ENCODE measurements around the gene JRKL. TPM values are rescaled to one million over a fixed set of nuclear protein-coding genes. Genes with fewer than 3 reads are reported as not detected.

JRKL gene
- total RNA-seq, 1 experiment from 2014 or later = 6.7 TPM

- Histone ChIP-seq H3K36me3 (ENCODE audit: control insufficient read depth in 1 of 2, insufficient read depth in 2 of 2, low read length in 2 of 2) (no peaks in the 10 kb centered on the region), H3K4me3 (replicated peaks in 1 of 2; ENCODE audit: low read depth in 1 of 2, low read length in 2 of 2) (no peak overlapping the region), H3K27me3 (ENCODE audit: insufficient read depth, low read length) (no peaks in the 10 kb centered on the region), H4K20me1 (ENCODE audit: insufficient read depth) (no peaks in the 10 kb centered on the region), H3K27ac (ENCODE audit: low read depth, low read length) (no peak overlapping the region), H3K9me3 (ENCODE audit: control insufficient read depth in 1 of 2, insufficient read depth in 1 of 2, low read depth in 1 of 2, low read length in 2 of 2) (no peaks in the 10 kb centered on the region), H3K9ac (ENCODE audit: low read length) (no peak overlapping the region), H3K9me2 (ENCODE audit: insufficient read depth) (no peaks in the 10 kb centered on the region), H2AFZ (ENCODE audit: low read depth, low read length, poor library complexity, severe bottlenecking) (no peak overlapping the region), H3K4me1 (ENCODE audit: control insufficient read depth in 1 of 2, insufficient read depth in 2 of 2, low read length in 2 of 2) (no peaks in the 10 kb centered on the region), H3K79me2 (ENCODE audit: insufficient read depth, low read length) (no peaks in the 10 kb centered on the region), H3K4me2 (ENCODE audit: low read length) (no peak overlapping the region)
- intact Hi-C loops (cut with micrococcal nuclease) = no loop called here
- ChIA-PET POLR2A (no interaction called here), RAD21 (ENCODE audit: low non-redundant PET in 1 of 2, low total read pairs in 2 of 2, uncharacterized antibody in 2 of 2, unreplicated experiment in 2 of 2) (no interaction called here), CTCF (no interaction called here)
- TF ChIP-seq SIN3A (IDR thresholded peaks at IDR 0.05; ENCODE audit: low read depth) = no peak
- no peak for TF ChIP-seq ELF1 (IDR thresholded peaks at IDR 0.05; ENCODE audit: borderline replicate concordance, low read depth)
- no peak for TF ChIP-seq EGR1 (IDR thresholded peaks at IDR 0.05; ENCODE audit: low read depth)
- TF ChIP-seq, protein P1, sequence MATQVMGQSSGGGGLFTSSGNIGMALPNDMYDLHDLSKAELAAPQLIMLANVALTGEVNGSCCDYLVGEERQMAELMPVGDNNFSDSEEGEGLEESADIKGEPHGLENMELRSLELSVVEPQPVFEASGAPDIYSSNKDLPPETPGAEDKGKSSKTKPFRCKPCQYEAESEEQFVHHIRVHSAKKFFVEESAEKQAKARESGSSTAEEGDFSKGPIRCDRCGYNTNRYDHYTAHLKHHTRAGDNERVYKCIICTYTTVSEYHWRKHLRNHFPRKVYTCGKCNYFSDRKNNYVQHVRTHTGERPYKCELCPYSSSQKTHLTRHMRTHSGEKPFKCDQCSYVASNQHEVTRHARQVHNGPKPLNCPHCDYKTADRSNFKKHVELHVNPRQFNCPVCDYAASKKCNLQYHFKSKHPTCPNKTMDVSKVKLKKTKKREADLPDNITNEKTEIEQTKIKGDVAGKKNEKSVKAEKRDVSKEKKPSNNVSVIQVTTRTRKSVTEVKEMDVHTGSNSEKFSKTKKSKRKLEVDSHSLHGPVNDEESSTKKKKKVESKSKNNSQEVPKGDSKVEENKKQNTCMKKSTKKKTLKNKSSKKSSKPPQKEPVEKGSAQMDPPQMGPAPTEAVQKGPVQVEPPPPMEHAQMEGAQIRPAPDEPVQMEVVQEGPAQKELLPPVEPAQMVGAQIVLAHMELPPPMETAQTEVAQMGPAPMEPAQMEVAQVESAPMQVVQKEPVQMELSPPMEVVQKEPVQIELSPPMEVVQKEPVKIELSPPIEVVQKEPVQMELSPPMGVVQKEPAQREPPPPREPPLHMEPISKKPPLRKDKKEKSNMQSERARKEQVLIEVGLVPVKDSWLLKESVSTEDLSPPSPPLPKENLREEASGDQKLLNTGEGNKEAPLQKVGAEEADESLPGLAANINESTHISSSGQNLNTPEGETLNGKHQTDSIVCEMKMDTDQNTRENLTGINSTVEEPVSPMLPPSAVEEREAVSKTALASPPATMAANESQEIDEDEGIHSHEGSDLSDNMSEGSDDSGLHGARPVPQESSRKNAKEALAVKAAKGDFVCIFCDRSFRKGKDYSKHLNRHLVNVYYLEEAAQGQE (IDR thresholded peaks at IDR 0.05; ENCODE audit: low read depth) = no peak
- no peak for TF ChIP-seq ZFX (IDR thresholded peaks at IDR 0.05)
- TF ChIP-seq SRF (IDR thresholded peaks at IDR 0.05; ENCODE audit: low read depth) = no peak
- TF ChIP-seq CEBPB (IDR thresholded peaks at IDR 0.05; ENCODE audit: low read depth) = no peak
- no peak for TF ChIP-seq TCF7L2 (IDR thresholded peaks at IDR 0.05; ENCODE audit: borderline replicate concordance, extremely low read depth, insufficient read depth, insufficient read length)
- TF ChIP-seq CBX3 (IDR thresholded peaks at IDR 0.05; ENCODE audit: low read depth) = no peak
- TF ChIP-seq ATF3 (IDR thresholded peaks at IDR 0.05) = no peak
- TF ChIP-seq EZH2 (IDR thresholded peaks at IDR 0.05) = no peak
- no peak for TF ChIP-seq POLR2A (IDR thresholded peaks at IDR 0.05; ENCODE audit: borderline replicate concordance, extremely low read depth, insufficient read depth, insufficient read length)
- TF ChIP-seq, protein P2, sequence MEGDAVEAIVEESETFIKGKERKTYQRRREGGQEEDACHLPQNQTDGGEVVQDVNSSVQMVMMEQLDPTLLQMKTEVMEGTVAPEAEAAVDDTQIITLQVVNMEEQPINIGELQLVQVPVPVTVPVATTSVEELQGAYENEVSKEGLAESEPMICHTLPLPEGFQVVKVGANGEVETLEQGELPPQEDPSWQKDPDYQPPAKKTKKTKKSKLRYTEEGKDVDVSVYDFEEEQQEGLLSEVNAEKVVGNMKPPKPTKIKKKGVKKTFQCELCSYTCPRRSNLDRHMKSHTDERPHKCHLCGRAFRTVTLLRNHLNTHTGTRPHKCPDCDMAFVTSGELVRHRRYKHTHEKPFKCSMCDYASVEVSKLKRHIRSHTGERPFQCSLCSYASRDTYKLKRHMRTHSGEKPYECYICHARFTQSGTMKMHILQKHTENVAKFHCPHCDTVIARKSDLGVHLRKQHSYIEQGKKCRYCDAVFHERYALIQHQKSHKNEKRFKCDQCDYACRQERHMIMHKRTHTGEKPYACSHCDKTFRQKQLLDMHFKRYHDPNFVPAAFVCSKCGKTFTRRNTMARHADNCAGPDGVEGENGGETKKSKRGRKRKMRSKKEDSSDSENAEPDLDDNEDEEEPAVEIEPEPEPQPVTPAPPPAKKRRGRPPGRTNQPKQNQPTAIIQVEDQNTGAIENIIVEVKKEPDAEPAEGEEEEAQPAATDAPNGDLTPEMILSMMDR (IDR thresholded peaks at IDR 0.05 in 2 of 3, conservative IDR thresholded peaks at IDR 0.05 in 1 of 3; ENCODE audit: borderline replicate concordance in 1 of 3, insufficient read depth in 1 of 3, low read depth in 2 of 3, low read length in 2 of 3) = no peak
- TF ChIP-seq EZH2phosphoT487 (IDR thresholded peaks at IDR 0.05; ENCODE audit: borderline replicate concordance) = no peak
- no peak for TF ChIP-seq ZNF274 (IDR thresholded peaks at IDR 0.05; ENCODE audit: low read depth, low read length)
- TF ChIP-seq, protein P3, sequence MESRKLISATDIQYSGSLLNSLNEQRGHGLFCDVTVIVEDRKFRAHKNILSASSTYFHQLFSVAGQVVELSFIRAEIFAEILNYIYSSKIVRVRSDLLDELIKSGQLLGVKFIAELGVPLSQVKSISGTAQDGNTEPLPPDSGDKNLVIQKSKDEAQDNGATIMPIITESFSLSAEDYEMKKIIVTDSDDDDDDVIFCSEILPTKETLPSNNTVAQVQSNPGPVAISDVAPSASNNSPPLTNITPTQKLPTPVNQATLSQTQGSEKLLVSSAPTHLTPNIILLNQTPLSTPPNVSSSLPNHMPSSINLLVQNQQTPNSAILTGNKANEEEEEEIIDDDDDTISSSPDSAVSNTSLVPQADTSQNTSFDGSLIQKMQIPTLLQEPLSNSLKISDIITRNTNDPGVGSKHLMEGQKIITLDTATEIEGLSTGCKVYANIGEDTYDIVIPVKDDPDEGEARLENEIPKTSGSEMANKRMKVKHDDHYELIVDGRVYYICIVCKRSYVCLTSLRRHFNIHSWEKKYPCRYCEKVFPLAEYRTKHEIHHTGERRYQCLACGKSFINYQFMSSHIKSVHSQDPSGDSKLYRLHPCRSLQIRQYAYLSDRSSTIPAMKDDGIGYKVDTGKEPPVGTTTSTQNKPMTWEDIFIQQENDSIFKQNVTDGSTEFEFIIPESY (IDR thresholded peaks at IDR 0.05; ENCODE audit: extremely low read depth, insufficient replicate concordance, low read length) = no peak
- TF ChIP-seq RAD21 (IDR thresholded peaks at IDR 0.05; ENCODE audit: low read depth) = no peak
- TF ChIP-seq YY1 (IDR thresholded peaks at IDR 0.05; ENCODE audit: extremely low read depth, insufficient replicate concordance, low read depth, low read length) = no peak
- TF ChIP-seq FOSL1 (IDR thresholded peaks at IDR 0.05; ENCODE audit: low read depth) = no peak
- no peak for TF ChIP-seq JUND (IDR thresholded peaks at IDR 0.05)
- no peak for DNase-seq (ENCODE audit: low read depth, low spot score)
- no TSS peak for BruUV-seq (replicated peaks)
- ATAC-seq = no peak
Measured at GRCh38 chr11:96400697-96401096, 10.9 kb downstream of the JRKL start.
